ENCODE results near the gene MBNL2.

MBNL2 gene

DNA sequence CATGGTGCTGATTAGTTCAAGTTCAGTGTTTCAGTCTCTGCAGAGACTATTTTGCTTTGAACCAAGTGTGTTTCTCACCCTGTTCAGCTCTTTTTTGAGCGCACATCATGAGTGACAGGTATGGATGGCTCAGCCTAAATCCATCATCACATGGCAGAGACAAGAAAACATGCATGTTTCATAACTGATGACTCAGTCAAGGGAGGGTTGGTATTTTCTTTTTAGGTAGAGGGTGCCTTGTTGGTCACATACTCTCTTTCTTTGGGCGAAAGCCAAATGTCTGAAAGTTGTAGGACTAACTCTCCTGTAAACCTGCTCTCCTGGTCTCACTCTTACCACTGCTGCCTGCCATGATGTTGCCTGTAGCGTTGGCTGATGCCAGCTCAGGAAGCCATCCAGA, 163.7 kb downstream of the MBNL2 start:
- TF ChIP-seq, protein P1, sequence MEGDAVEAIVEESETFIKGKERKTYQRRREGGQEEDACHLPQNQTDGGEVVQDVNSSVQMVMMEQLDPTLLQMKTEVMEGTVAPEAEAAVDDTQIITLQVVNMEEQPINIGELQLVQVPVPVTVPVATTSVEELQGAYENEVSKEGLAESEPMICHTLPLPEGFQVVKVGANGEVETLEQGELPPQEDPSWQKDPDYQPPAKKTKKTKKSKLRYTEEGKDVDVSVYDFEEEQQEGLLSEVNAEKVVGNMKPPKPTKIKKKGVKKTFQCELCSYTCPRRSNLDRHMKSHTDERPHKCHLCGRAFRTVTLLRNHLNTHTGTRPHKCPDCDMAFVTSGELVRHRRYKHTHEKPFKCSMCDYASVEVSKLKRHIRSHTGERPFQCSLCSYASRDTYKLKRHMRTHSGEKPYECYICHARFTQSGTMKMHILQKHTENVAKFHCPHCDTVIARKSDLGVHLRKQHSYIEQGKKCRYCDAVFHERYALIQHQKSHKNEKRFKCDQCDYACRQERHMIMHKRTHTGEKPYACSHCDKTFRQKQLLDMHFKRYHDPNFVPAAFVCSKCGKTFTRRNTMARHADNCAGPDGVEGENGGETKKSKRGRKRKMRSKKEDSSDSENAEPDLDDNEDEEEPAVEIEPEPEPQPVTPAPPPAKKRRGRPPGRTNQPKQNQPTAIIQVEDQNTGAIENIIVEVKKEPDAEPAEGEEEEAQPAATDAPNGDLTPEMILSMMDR (IDR thresholded peaks at IDR 0.05; ENCODE audit: insufficient read depth, low read depth, low read length, missing control alignments) = no peak
- no peak overlapping the region for H3K4me3 ChIP-seq (ENCODE audit: low read length)

GRCh38 chr13:97386801-97387484, 164.8 kb downstream of the MBNL2 start:
- no peak overlapping the region for H3K4me3 ChIP-seq (ENCODE audit: low read length)
- DNase-seq (ENCODE audit: low read depth) = no peak
- TF ChIP-seq, protein P1 (IDR thresholded peaks at IDR 0.05; ENCODE audit: insufficient read depth, low read depth, low read length, missing control alignments) = no peak

More for the DNA sequence above, 163.7 kb downstream of the MBNL2 start:
- peak; percentile 96 for DNase-seq (ENCODE audit: low read depth)

GRCh38 chr13:97387485-97387839, 165.3 kb downstream of the MBNL2 start:
- TF ChIP-seq, protein P1 (IDR thresholded peaks at IDR 0.05; ENCODE audit: insufficient read depth, low read depth, low read length, missing control alignments) = no peak
- H3K4me3 ChIP-seq (ENCODE audit: low read length) = no peak overlapping the region
- no peak for DNase-seq (ENCODE audit: low read depth)

GRCh38 chr13:97387890-97388289, 165.8 kb downstream of the MBNL2 start:
- TF ChIP-seq, protein P1 (IDR thresholded peaks at IDR 0.05; ENCODE audit: insufficient read depth, low read depth, low read length, missing control alignments) = no peak
- DNase-seq (ENCODE audit: low read depth) = no peak
- no peak overlapping the region for H3K4me3 ChIP-seq (ENCODE audit: low read length)

DNA sequence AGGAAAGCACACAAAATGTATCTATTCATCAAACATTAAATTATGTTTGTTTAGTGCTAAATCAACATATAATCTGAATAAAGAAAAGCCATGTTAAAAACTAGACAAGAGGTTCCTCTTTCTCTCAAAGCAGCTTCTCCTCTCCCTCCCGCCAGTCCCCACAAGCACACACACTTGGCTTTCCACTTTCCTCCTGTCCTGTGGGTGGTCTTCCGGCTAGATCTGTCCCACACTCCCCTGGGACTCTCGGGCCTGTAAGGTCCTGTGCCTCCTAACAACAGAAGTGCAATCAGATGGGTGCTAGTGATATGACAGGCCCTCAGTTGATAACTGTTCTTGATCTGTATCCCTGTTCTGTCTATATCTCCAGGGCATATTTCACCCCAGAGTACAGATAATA, 166.2 kb downstream of the MBNL2 start:
- no peak for DNase-seq (ENCODE audit: low read depth)

DNA sequence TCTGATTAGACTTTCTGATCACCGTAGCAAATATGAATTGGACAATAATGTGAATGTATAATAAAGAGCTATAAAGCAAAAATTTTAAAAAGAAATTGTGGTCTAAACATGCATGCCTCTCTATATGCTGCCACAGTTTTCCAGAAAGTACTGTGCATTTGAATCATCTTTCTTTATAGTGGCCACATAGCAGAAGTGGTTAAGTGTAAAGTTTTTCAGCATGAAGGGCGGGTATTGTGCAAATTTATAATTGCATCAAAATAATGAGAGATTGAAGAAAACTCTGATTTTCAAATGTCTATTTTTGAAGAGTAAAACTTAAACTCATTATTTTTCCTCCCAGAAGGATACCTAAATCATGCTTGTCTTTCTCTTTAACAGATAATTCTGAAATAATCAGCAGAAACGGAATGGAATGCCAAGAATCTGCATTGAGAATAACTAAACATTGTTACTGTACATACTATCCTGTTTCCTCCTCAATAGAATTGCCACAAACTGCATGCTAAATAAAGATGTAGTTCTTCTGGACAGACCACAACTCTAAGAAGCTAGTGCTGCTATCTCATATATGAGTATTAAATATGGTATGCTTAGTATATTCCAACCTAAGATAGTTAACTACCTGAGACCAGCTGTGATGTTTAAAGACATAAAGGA, 168.9 kb downstream of the MBNL2 start:
- TF ChIP-seq, protein P1 (IDR thresholded peaks at IDR 0.05; ENCODE audit: insufficient read depth, low read depth, low read length, missing control alignments) = no peak
- H3K4me3 ChIP-seq (ENCODE audit: low read length) = no peak overlapping the region
- DNase-seq (ENCODE audit: low read depth) = no peak

More for the DNA sequence above, 166.2 kb downstream of the MBNL2 start:
- H3K4me3 ChIP-seq (ENCODE audit: low read length) = no peak overlapping the region
- TF ChIP-seq, protein P1 (IDR thresholded peaks at IDR 0.05; ENCODE audit: insufficient read depth, low read depth, low read length, missing control alignments) = no peak
